ENCODE data around the gene PRXL2B. TPM values are rescaled to one million over a fixed set of nuclear protein-coding genes. Genes with fewer than 3 reads are reported as not detected.

PRXL2B gene
- total and polyA plus RNA-seq, 2 experiments from 2014 or later, result 25.5 to 44.0 TPM

- no peak for TF ChIP-seq ZNF462 (CRISPR knock-in tag; IDR thresholded peaks at IDR 0.05)
Measured at GRCh38 chr1:2587071-2587859, 688 bp downstream of the PRXL2B start (continued).

- DNase-seq (ENCODE audit: low spot score) (no peak), ATAC-seq (no peak)
- Histone ChIP-seq H3K4me1 (ENCODE audit: insufficient read depth) (peaks cover 12% of the 10 kb centered on the region), H3K4me2 (peak overlapping the region; percentile 98), H4K20me1 (replicated peaks; ENCODE audit: insufficient read depth) (no peaks in the 10 kb centered on the region), H3K79me2 (replicated peaks; ENCODE audit: insufficient read depth) (no peaks in the 10 kb centered on the region), H3K4me3 (peak overlapping the region; percentile 88; the same call in 1 of the 2 replicates), H2AFZ (no peak overlapping the region), H3F3A (replicated peaks; ENCODE audit: low read depth) (no peaks in the 10 kb centered on the region), H3K9me2 (ENCODE audit: insufficient read depth) (no peaks in the 10 kb centered on the region), H3K27ac (ENCODE audit: low read depth) (no peak overlapping the region), H3K36me3 (ENCODE audit: insufficient read depth) (no peaks in the 10 kb centered on the region), H3K27me3 (ENCODE audit: insufficient read depth) (no peaks in the 10 kb centered on the region)
- H3K9me3 Mint-ChIP-seq, result peaks cover 14% of the 10 kb centered on the region
- H3K4me1 Mint-ChIP-seq, result peaks cover 20% of the 10 kb centered on the region
- no peak overlapping the region for H3K27ac Mint-ChIP-seq
- H3K36me3 Mint-ChIP-seq (ENCODE audit: low read depth), result peaks cover 15% of the 10 kb centered on the region; the same call in 2 of the 3 replicates
- H3K27me3 Mint-ChIP-seq (ENCODE audit: insufficient read depth, low read depth, poor library complexity), result peaks cover 4% of the 10 kb centered on the region
- H3K4me3 Mint-ChIP-seq, result peak overlapping the region; percentile 83
- TF ChIP-seq ETS1 (IDR thresholded peaks at IDR 0.05) (no peak), CREB1 (CRISPR knock-in tag; IDR thresholded peaks at IDR 0.05; ENCODE audit: low read depth) (no peak)
Measured at GRCh38 chr1:2587860-2588571, 1.4 kb downstream of the PRXL2B start.
